GM21723 (cell line): ENCODE results near the gene LRRC46.

Experiments used
- ATAC-seq: cut with Tn5 transposase; IDR thresholded peaks from one replicate; pipeline ENCODE4 v1.9.1; 2021; ENCODE audit warnings: mild to moderate bottlenecking, moderate library complexity; ENCODE audit not compliant: unreplicated experiment

Gene LRRC46

GRCh38 chr17:47831003-47831933, at the start of gene LRRC46, which contains the start of gene MRPL10:
Gene LRRC46, plus strand, starts transcription at chr17:47831670. Its CDS starts 320 bp downstream, at chr17:47831990.
Gene MRPL10, minus strand, starts transcription at chr17:47831541. Its CDS starts 30 bp downstream, at chr17:47831511.
- peak; percentile 79 for ATAC-seq

GRCh38 chr17:47785538-47786123, 45.8 kb upstream of the LRRC46 start:
- ATAC-seq = no peak

- ATAC-seq = no peak
These were observed 41.6 kb upstream of the LRRC46 start for GRCh38 chr17:47789611-47790561.

GRCh38 chr17:47791025-47791424, 40.4 kb upstream of the LRRC46 start:
- no peak for ATAC-seq

- no peak for ATAC-seq
These were observed 39.0 kb upstream of the LRRC46 start for GRCh38 chr17:47792457-47792856.

- no peak for ATAC-seq
These were observed 38.5 kb upstream of the LRRC46 start for GRCh38 chr17:47792979-47793378.

- no peak for ATAC-seq
These were observed 33.7 kb upstream of the LRRC46 start for GRCh38 chr17:47797797-47798196.

GRCh38 chr17:47800686-47801085, 30.8 kb upstream of the LRRC46 start:
- no peak for ATAC-seq

GRCh38 chr17:47801176-47801765, 30.2 kb upstream of the LRRC46 start:
- ATAC-seq = no peak

- no peak for ATAC-seq
These were observed 29.6 kb upstream of the LRRC46 start for GRCh38 chr17:47801906-47802305.

- peak; percentile 54 for ATAC-seq
These were observed 29.0 kb upstream of the LRRC46 start for GRCh38 chr17:47802341-47803022.

- ATAC-seq = no peak
These were observed 28.3 kb upstream of the LRRC46 start for GRCh38 chr17:47803201-47803600.

- no peak for ATAC-seq
These were observed 27.7 kb upstream of the LRRC46 start for GRCh38 chr17:47803751-47804150.

GRCh38 chr17:47804461-47804860, 27.0 kb upstream of the LRRC46 start:
- no peak for ATAC-seq

GRCh38 chr17:47806026-47806912, 25.2 kb upstream of the LRRC46 start:
- no peak for ATAC-seq

GRCh38 chr17:47806913-47807255, 24.6 kb upstream of the LRRC46 start:
- ATAC-seq = no peak

- ATAC-seq = no peak
These were observed 24.0 kb upstream of the LRRC46 start for GRCh38 chr17:47807421-47807820.

- no peak for ATAC-seq
These were observed 23.2 kb upstream of the LRRC46 start for GRCh38 chr17:47808036-47808829.
